ENCODE measurements around the gene FKBP4.
A peak's percentile ranks its signal among the peaks of the same experiment; 100 is the strongest.

Gene FKBP4

GRCh38 chr12:2812290-2813213, 17.8 kb downstream of the FKBP4 start, which contains the start of gene ITFG2:
ITFG2 (plus strand) TSS chr12:2812668; CDS start chr12:2812761, 93 bp downstream.
- peak; percentile 92 to 95 (median 93) for DNase-seq (ENCODE audit: low read depth in 2 of 3, low spot score in 1 of 3)

DNA sequence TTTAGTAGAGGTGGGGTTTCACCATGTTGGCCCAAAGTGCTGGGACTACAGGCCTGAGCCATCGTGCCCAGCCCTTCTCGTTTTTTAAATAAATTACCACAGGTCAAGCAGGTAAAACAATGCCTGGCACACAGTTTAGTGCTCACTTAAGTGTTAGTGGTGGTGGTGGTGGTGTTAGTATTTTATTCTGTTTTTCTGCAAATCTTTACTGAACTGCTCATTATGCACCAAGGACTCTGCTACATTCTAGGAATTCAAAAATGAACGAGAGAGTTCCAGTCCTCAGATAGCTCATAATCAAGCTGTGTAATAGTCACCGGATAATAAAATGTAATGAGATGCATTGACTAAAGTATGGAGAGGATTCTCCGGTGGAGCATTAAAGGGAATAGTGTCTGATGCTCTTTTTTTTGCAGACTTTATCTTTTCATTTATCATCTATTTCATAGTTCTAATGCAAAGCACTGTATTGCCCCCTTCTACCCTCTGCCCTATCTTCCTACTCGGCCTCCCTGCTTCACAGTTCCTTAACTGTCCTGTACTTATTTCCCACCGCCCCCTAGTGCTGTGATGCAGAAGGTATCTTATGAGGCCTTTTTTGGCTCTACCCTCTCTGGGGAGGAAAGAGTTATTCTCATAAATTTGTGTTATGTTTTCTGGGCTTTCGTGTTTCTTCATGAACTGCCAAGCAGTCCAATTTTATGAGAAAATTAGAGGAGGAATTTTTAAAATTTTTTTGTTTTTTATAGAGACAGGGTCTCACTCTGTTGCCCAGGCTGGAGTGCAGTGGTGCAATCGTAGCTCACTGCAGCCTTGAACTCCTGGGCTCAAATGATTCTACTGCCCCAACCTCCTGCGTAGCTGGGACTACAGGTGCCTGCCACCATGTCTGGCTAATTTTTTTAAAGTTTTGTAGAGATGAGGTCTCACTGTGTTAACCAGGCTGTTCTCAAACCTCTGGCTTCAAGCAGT, 18.7 kb downstream of the FKBP4 start:
- DNase-seq (ENCODE audit: low read depth in 2 of 3, low spot score in 1 of 3): peak; percentile 27 to 49 (median 38)

DNA sequence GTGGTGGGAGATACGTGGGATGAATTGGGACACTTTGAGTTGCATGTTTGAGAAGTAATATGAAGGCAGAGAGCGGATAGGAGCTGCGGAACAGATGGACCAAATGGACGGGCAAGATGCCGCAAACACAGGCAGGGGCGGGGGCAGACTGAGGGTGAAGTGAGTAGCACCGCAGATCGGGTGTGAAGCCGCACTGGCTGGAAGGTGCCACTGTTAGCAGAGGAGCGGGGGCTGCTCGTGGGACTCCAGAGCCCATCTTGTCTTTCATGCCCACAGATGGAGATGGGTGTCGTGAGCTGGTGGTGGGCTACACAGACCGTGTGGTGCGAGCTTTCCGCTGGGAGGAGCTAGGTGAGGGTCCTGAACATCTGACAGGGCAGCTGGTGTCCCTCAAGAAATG, 25.0 kb downstream of the FKBP4 start:
- DNase-seq (ENCODE audit: low read depth in 2 of 3, low spot score in 1 of 3): no peak

- DNase-seq (ENCODE audit: low read depth in 2 of 3, low spot score in 1 of 3): no peak
These were observed 25.7 kb downstream of the FKBP4 start for GRCh38 chr12:2820432-2820831.

DNA sequence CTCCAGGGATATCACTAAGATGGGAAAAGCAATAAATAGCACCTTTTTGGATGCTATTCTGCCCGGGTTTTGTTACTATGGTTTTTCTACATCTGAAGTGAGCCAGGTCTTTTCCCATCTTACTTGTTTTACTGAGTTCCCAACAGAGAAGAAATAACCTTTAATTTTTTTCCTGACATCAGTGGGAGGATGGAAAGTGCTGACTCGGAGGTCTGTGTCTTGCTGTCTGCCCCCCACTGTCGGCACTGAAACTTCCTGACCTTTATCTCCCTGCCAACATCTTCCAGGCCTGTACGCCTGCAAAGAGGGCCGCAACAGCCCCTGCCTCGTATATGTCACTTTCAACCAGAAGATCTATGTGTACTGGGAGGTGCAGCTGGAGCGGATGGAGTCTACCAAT, 28.7 kb downstream of the FKBP4 start:
- no peak for DNase-seq (ENCODE audit: low read depth in 2 of 3, low spot score in 1 of 3)

DNA sequence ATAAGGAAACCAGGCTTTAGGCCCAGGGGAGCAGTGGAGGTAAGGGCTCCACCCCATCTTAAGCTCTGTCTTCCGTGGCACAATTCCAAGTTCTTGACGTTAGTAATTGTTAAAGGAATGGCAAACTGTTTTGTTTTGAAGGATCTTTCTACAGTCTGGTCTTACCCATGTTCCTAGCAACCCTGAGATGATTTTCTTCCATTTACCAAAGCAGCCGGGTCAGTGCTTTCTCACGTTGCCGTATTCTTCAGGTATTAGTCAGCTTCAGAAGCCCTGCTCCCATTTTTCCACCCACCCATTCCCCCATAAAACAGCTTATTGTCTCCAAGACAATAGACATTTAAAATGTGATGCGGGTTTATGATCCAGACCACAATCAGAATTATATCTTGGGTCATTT, 29.8 kb downstream of the FKBP4 start:
- DNase-seq (ENCODE audit: low read depth in 2 of 3, low spot score in 1 of 3): no peak

DNA sequence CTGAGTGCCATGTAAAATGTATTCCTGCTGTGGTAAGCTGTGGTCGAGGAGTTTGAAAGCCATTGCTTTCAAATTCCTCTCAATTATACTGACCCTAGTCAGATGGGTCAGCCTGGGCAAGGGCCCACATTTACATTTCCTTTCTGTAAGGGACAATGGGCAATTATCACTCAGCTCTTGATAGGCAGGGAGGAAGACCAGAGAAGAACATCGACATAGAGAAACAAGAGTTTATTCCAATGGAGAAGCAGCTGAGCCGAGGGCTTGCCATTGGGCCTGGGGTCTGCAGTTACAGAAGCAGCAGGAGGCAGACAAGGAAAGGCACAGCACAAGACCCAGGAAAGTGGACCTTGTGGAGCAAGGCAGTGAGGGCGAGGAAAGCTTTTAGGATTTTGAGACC, 30.4 kb downstream of the FKBP4 start:
- no peak for DNase-seq (ENCODE audit: low read depth in 2 of 3, low spot score in 1 of 3)

DNA sequence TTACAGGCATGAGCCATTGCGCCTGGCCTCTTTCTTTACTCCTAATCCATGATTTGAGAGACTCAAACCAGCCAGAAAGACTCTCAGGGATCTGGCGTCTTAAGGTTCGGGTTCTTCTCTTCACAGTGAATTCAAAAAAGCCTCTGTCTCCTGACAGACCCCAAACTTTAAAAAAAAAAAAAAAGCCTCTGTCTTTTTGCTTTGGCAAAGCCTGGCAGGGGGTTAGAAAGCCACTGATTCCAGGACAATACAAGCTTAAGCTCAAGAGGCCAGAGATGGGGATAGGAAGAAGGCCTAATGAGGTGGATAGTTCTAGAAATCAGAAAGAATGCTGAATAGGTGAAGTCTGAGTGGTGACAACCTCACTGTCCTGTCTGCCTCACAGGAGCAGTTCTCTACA, 31.3 kb downstream of the FKBP4 start:
- DNase-seq (ENCODE audit: low read depth in 2 of 3, low spot score in 1 of 3): no peak

GRCh38 chr12:2826721-2827515, 32.1 kb downstream of the FKBP4 start:
- no peak for DNase-seq (ENCODE audit: low read depth in 2 of 3, low spot score in 1 of 3)

- no peak for DNase-seq (ENCODE audit: low read depth in 2 of 3, low spot score in 1 of 3)
These were observed 34.5 kb downstream of the FKBP4 start for GRCh38 chr12:2829275-2829674.

DNA sequence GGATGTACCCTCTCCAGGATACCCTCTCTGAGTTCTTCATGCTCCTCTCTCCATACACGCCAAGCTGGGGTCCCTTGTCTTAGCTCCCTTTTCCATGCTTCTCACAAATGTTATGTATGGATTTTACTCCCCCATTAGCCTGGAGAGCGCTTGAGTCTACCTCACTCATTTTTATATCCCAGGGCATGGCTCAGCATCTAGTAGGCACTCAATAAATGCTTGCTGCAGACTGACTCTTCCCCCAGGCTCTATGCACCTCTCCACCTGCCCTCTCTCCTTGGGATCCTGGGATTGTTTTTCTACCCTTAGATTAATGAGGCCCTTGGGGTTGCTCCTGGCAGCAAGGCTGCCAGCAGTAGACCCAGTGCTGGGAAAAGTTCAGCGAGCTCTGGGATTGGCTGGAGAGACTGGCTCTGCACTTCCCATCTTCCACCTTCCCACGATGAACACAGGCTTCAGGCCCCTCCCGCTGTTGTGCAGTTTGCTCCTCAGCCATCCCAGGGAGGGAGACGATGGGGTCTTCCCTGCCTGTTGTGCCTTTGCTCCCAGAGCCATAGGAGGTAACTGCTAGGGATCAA, 37.9 kb downstream of the FKBP4 start:
- DNase-seq (ENCODE audit: low read depth in 2 of 3, low spot score in 1 of 3): no peak

GRCh38 chr12:2833327-2833726, 38.6 kb downstream of the FKBP4 start:
- no peak for DNase-seq (ENCODE audit: low read depth in 2 of 3, low spot score in 1 of 3)

DNA sequence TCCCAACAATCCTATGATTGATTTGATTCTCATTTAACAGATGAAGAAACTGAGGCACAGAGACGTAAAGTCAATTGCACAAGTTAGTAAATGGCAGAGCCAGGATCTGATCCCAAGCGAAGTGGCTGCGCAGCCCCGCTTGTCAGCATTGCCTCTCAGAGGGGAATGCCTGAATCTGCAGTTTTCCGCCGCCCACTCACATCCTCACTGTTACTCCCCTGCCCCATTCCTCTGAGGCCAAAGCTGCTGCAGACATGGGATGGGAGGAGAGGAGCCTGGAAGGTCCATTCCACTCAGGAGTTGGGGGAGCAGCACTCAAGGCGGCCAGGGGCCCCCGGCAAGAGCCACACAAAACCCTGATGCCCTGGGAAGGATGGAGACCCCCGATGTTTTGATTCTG, 39.0 kb downstream of the FKBP4 start:
- DNase-seq (ENCODE audit: low read depth in 2 of 3, low spot score in 1 of 3): no peak

- DNase-seq (ENCODE audit: low read depth in 2 of 3, low spot score in 1 of 3): no peak
These were observed 40.1 kb downstream of the FKBP4 start, which contains the start of gene NRIP2 for GRCh38 chr12:2834581-2835491. NRIP2 (minus strand) TSS chr12:2835035; CDS start chr12:2834983, 52 bp downstream.

- DNase-seq (ENCODE audit: low read depth in 2 of 3, low spot score in 1 of 3): no peak
These were observed 41.1 kb downstream of the FKBP4 start for GRCh38 chr12:2835691-2836403.

- DNase-seq (ENCODE audit: low read depth in 2 of 3, low spot score in 1 of 3): no peak
These were observed 41.8 kb downstream of the FKBP4 start for GRCh38 chr12:2836574-2836973.

DNA sequence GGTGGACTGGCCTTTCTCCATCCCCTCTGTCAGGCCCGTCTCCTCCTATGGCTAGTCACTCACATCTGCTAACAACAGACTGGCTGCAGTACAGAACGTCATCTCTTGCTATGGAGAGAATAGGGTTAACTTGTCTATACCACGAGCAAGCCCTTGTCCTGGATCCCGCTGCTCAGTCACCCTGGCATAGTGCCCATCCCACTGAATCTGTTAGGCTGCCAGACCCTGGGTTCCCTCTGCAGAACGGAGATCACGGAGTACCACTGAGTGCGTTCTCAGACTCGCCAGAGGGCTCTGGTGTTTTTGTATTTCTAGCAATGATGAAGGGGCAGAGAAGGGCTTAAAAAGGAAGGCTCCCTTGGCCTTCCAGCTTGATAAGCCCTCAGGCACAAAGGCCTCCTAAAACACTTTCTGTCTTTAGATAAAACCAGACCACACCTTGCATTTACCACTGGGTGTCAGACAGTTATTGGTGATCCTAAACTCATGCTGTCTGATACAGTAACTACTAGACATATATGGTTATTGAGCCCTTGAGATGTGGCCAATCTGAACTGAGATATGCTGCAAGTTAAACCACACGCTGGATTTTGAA, 46.4 kb downstream of the FKBP4 start:
- no peak for DNase-seq (ENCODE audit: low read depth in 2 of 3, low spot score in 1 of 3)

DNA sequence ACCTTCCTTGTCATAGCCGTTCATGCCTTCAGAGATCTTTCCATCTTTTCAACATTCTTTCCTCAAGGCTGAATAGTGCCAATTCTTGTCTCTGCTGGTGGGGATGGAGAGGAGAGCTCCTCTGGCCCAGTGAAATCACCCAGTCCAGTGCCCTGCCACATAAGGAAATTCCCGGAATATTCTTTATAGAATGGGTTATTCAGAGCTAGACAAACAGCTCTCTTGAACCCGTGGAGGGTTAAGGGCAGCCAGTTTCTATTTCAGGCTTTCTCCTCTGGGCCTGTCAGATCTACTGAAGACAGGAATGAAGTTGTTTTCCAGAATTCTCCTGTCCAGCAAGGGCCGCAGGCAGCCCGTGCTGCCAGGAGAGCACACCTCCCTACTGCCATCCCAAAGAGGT, 48.2 kb downstream of the FKBP4 start:
- no peak for DNase-seq (ENCODE audit: low read depth in 2 of 3, low spot score in 1 of 3)

All from stimulated activated CD4-positive, alpha-beta T cell treated with anti-CD3 and anti-CD28 coated beads, Interleukin-12 subunit alpha, Interleukin-12 subunit beta, amount 100 ng/mL, for 48 hours (primary cell).